ENCODE measurements around the gene NDUFC1.
A peak's percentile ranks its signal among the peaks of the same experiment; 100 is the strongest.

Gene NDUFC1

DNA sequence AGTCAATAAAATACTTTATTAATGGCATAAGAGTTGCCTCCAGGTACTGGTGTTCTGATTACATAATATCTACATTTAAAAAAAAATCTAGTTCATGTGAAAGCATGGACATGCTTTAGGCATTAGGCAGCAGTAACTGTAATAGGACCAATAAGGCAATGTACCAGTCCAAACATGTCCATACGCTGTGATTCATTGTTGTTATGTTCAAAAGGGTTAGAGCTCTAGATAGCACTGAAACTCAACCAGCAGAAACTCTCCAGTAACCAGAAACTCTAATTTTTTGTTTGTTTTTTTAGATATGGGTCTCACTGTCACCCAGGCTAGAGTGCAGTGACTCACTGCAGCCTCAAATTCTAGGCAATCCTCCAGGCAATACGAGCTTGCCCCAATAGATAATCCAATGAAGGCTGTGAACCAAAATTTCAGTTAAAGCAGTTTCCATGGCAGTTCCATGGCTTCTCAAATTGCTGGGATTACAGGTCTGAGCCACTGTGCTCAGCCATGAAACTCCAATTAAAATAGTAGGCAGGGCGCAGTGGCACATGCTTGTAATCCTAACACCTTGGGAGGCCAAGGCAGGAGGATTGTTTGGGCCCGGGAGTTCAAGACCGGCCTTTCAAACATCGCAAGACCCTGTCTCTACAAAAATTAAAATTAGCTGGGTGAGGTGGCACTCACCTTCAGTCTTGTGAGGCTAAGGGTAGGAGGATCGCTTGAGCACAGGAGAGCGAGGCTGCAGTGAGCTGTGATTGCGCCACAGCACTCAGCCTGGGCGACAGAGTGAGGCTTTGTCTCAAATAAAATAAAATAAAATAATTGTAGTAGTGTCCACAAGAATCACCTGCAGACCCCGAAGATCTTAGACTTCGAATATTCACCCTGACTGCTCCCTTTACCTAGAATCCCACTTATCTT lies 58.6 kb downstream of the NDUFC1 start:
- H3K4me3 ChIP-seq (ENCODE audit: low read length), result no peak overlapping the region
- TF ChIP-seq, protein P1, sequence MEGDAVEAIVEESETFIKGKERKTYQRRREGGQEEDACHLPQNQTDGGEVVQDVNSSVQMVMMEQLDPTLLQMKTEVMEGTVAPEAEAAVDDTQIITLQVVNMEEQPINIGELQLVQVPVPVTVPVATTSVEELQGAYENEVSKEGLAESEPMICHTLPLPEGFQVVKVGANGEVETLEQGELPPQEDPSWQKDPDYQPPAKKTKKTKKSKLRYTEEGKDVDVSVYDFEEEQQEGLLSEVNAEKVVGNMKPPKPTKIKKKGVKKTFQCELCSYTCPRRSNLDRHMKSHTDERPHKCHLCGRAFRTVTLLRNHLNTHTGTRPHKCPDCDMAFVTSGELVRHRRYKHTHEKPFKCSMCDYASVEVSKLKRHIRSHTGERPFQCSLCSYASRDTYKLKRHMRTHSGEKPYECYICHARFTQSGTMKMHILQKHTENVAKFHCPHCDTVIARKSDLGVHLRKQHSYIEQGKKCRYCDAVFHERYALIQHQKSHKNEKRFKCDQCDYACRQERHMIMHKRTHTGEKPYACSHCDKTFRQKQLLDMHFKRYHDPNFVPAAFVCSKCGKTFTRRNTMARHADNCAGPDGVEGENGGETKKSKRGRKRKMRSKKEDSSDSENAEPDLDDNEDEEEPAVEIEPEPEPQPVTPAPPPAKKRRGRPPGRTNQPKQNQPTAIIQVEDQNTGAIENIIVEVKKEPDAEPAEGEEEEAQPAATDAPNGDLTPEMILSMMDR (IDR thresholded peaks at IDR 0.05; ENCODE audit: insufficient read depth, low read depth, low read length, missing control alignments), result no peak
- DNase-seq (ENCODE audit: low read depth), result peak; percentile 99

- DNase-seq (ENCODE audit: low read depth), result peak; percentile 88
- TF ChIP-seq, protein P1 (IDR thresholded peaks at IDR 0.05; ENCODE audit: insufficient read depth, low read depth, low read length, missing control alignments), result no peak
- H3K4me3 ChIP-seq (ENCODE audit: low read length), result no peak overlapping the region
These were observed 59.7 kb downstream of the NDUFC1 start for GRCh38 chr4:139242511-139243051.

DNA sequence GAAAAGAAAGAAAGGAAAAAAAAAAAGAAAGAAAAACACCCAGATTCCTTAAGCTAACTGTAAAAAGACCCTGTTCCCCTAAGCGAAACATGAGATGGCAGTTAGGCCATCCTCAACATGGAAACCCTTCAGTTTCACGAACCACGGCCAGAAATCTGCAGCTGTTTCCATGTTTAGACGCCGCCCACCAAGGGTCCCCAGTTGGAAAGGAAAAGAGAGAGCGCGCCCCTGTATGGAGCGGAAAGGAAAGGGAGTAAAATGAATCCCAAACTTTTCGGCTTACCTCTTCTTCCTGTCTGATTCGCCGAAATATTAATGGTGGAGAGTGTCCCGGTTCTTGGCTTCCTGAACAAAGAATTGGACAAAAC lies 60.5 kb downstream of the NDUFC1 start:
- no peak for DNase-seq (ENCODE audit: low read depth)
- no peak overlapping the region for H3K4me3 ChIP-seq (ENCODE audit: low read length)
- TF ChIP-seq, protein P1 (IDR thresholded peaks at IDR 0.05; ENCODE audit: insufficient read depth, low read depth, low read length, missing control alignments), result no peak

- no peak for DNase-seq (ENCODE audit: low read depth)
- TF ChIP-seq, protein P1 (IDR thresholded peaks at IDR 0.05; ENCODE audit: insufficient read depth, low read depth, low read length, missing control alignments), result no peak
- H3K4me3 ChIP-seq (ENCODE audit: low read length), result no peak overlapping the region
These were observed 61.0 kb downstream of the NDUFC1 start for GRCh38 chr4:139241086-139241783.

Data from epithelial cell of esophagus (primary cell).